Activated CD8-positive, alpha-beta memory T cell treated with anti-CD3 and anti-CD28 coated beads for 24 hours (primary cell): Measurements from ENCODE around the gene PAK6.

Source experiments
- DNase-seq: peaks from one replicate; pipeline ENCODE4 v3.0.0-alpha.2; 2020

Gene PAK6

DNA sequence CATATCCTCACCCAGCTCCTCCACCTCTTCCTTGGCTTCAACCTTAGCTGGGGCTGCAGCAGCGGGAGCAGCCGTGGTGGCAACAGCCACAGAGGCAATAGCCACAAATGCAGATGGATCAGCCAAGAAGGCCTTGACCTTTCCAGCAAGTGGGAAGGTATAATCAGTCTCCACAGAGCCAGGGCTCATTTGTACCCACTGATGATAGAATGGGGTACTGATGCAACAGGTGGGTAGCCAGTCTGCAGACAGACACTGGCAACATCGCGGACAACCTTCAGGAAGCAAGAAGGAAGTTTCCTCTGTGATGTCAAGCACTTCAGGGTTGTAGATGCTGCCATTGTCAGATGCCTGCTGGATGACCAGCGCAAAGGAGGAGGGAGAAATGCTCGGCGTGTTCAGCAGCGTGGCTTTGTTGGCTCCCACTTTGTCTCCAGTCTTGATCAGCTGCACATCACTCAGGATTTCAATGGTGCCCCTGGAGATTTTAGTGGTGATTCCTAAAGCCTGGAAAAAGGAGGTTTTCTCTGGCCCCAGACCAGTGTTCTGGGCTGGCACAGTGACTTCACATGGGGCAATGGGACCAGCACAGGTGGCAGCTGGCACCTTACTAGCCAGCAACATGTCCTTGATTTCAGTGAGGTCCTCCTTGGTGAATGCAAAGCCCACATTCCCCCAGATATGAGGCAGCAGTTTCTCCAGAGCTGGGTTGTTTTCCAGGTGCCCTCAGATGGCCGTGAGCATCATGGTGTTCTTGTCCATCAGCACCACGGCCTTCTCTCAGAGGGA is 73.7 kb downstream of the PAK6 start:
- no peak for DNase-seq

DNA sequence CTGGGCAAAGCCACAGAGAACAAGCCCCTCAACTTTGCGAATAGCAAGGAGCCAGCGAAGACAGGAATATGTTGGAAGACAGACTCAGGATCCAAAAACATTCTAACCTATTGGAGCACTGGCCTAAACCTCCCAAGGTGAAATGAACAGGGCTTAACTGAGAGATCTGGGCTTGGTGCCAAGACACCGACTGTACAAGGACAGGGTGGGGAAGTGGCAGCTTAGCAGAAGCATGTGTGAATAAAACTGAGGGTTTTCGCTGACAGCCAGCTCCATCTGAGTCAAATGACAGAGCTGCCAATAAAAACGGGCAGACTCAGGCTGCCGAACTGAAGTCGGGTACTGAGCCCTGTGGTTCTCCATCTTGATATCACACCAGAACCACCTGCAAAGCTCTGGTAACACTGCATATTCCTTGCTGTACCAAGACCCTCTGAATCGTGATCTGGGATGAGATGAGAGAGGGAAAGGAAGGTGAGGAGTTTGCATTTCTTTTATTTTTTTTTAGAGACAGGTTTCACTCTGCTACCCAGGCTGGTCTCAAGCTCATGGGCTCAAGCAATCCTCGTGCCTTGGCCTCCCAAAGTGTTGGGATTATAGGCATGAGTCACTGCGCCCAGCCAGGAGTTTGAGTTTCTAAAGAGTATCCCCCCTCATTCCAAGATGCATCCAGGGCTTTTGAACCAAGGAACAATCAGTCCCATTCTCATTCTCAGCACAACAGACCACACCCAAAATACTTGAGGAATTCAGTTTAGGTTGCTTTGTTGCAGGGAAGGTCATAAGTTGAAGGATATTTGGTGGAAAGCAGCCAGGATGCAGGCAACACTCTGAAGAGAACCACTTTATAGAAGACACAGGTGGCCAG is 74.9 kb downstream of the PAK6 start:
- DNase-seq, result no peak

- DNase-seq, result no peak
Measured at GRCh38 chr15:40314723-40315276, 75.9 kb downstream of the PAK6 start.

GRCh38 chr15:40316931-40317330 is 78.1 kb downstream of the PAK6 start:
- DNase-seq, result no peak

GRCh38 chr15:40317580-40317979 is 78.7 kb downstream of the PAK6 start:
- DNase-seq, result no peak

DNA sequence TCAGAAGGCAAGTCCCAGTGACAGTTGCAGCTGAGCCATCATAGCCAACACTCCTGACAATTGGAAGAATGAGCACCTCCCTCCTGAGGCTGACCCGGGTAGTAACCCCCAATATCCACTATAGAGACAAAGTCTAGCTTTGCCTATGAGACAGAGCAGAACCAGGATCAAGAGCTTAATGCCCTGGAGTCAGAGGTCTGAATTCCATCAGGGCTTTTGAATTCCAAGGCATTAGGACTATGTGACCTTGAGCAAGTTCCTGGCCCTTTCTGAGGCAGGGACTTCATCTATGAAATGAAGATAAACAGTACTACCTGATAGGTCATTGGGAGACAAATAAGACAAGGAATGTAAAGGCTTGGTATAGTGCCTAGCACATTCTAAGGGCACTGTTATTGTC is 81.5 kb downstream of the PAK6 start:
- no peak for DNase-seq

DNA sequence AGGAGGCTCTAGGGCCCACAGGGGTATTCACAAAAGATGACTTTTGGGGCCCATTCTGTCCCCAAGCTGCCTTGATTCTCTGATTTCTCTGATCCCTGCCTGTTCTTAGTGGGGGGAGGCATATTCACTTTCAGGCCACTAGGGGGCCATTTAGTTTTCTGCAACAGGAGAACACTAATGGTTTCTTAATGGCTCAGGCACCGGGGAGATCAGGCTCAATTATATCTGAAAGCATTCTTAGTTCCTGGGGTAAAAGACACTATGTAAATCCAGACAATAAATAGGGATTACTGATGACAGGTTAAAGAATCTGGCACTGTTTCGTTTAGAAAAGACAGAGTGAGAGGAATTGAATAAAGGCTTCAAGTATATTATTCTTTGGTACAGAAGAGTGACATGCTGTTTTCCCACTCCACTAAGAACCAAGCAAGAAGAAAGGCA is 82.1 kb downstream of the PAK6 start:
- no peak for DNase-seq

DNA sequence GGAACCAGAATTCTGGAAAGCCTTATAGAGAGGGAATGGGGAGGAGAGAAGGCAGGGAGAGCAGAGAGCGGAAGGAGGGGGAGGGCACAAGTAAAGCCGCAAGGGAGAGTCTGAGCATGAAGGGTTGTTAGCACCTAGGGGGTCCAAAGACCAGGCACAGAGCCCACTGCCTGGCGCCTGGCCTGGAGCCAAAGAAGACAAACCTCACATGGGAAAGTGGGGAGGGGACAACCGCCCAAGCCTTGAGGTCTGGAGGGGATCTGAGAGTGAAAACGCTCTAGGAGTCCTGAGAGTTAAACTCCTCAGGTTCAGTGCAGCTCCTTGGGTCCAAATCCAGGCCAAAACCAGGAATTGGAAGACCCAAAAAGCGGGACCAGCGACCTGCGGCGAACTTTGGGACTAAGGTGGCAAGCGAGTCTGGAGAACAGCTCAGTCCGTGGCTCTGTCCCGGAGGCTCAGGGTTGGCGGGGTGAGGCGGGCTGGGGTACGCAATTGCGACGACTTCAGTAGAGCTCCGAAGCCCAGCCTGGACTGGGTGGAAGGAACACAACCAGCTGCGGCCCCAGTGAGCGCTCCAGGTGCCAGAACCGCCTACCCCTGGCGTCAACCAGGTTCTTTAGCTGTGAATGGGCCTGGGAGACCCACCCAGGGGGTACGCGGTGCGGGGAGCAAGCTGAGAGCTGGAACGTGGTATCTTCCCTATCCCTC is 83.8 kb downstream of the PAK6 start:
- DNase-seq, result no peak

GRCh38 chr15:40323239-40323952 is 84.5 kb downstream of the PAK6 start, which contains the start of gene INAFM2:
Gene INAFM2, plus strand, starts transcription at chr15:40323692. Its CDS starts 364 bp downstream, at chr15:40324056.
- peak; percentile 96 for DNase-seq

GRCh38 chr15:40323953-40324937 is 85.4 kb downstream of the PAK6 start:
- peak; percentile 71 for DNase-seq

DNA sequence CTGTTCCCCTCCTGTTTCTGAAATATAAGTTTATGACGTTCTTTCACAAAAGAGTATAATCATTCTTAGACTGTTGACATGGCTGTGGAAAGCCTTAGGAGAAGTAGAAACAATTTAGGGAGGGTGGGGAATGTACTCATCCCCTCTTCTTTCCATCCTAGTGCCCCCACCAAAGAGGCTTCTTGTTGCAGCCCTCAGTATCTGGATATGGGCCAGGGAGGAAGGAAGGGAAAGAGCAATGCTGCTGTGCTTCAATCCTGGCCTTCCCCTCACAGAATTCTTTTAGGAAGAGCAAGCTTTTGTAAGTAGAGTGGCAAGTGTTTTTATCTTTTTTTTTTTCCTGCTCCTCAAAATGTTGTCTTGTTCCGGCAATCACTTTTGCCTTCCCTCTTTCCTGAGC is 86.3 kb downstream of the PAK6 start:
- DNase-seq, result no peak

- no peak for DNase-seq
Measured at GRCh38 chr15:40325700-40326099, 86.8 kb downstream of the PAK6 start.
